MCF 10A (cell line): ENCODE measurements around the gene VPS13A. TPM values are rescaled to one million over a fixed set of nuclear protein-coding genes. Genes with fewer than 3 reads are reported as not detected.

Experiments used
- BruUV-seq: library from RNA; stranded (reverse); fragments of 400-500 nt; replicated peaks from 2 replicates; lab custom pipeline; 2021; lab: Mats Ljungman, UMichigan
- CTCF ChIA-PET: fragments of 300-600 bp; sonication (Branson Sonifier 250); formaldehyde crosslinking; extraction: SDS; loops from one replicate; lab custom pipeline; 2021; ENCODE audit warnings: antibody characterized with exemption, inconsistent platforms; lab: Yijun Ruan, JAX
- POLR2A ChIA-PET: fragments of 300-600, 350-650 bp; sonication (Branson Sonifier 250); formaldehyde crosslinking; extraction: SDS; loops from one replicate; lab custom pipeline; 2020; ENCODE audit warnings: antibody characterized with exemption, inconsistent platforms; lab: Yijun Ruan, JAX
- DNase-seq: peaks from one replicate; pipeline ENCODE4 v3.0.0-alpha.2; 2018; ENCODE audit not compliant: unreplicated experiment
- H3K27ac Mint-ChIP-seq: one replicate; pipeline ENCODE4 v1.8.0; 2022; ENCODE audit warnings: mild to moderate bottlenecking, low read depth, mixed read lengths; ENCODE audit not compliant: unreplicated experiment
- H3K27me3 Mint-ChIP-seq: one replicate; pipeline ENCODE4 v1.8.0; 2022; ENCODE audit warnings: mixed read lengths; ENCODE audit not compliant: insufficient read depth, unreplicated experiment
- H3K36me3 Mint-ChIP-seq: one replicate; pipeline ENCODE4 v1.8.0; 2022; ENCODE audit warnings: mild to moderate bottlenecking, moderate library complexity, mixed read lengths; ENCODE audit not compliant: insufficient read depth, unreplicated experiment
- H3K4me1 Mint-ChIP-seq: one replicate; pipeline ENCODE4 v1.8.0; 2022; ENCODE audit warnings: mixed read lengths; ENCODE audit not compliant: insufficient read depth, unreplicated experiment
- H3K4me3 Mint-ChIP-seq: one replicate; pipeline ENCODE4 v1.8.0; 2022; ENCODE audit warnings: mild to moderate bottlenecking, moderate library complexity, mixed read lengths; ENCODE audit not compliant: unreplicated experiment
- H3K9me3 Mint-ChIP-seq: one replicate; pipeline ENCODE4 v1.8.0; 2022; ENCODE audit warnings: mixed read lengths; ENCODE audit not compliant: unreplicated experiment
- intact Hi-C: fragments of 100-400 bp; cut with micrococcal nuclease; formaldehyde crosslinking; loops from 2 replicates; pipeline ENCODE4 v1.14.1; 2022
- total RNA-seq: library from RNA; stranded (reverse); gene quantifications from 2 replicates; pipeline ENCODE4 v1.2.3, GENCODE V29; 2022
- TF ChIP-seq, protein P1 (sequence below): fragments of 200-600 bp; IDR thresholded peaks from one replicate; pipeline ENCODE4 v1.8.0; 2022; ENCODE audit warnings: antibody characterized with exemption, mild to moderate bottlenecking; ENCODE audit not compliant: unreplicated experiment

The VPS13A gene
- total RNA-seq, 1 experiment from 2014 or later = 29.6 TPM

DNA sequence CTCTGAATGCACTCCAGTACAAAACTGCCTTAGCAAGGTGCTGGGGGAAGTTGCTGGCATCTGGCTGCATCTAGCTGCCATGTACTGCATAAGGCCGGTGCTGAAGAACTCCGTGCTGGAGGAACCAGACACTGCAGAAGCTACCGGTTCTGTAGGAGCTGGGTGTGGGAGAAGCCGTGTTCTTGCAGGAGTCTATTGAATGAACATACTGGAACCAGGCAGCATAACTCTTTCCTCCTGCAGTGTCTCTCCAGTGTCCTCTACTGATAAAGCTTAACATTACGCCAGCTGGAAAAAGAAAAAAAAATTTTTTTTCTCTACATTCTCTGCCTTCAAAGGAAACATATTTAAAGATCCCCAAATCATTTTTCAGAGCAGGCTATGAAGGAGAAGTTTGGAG is 38.5 kb downstream of the VPS13A start:
- no peak overlapping the region for H3K27ac Mint-ChIP-seq
- no peak for DNase-seq
- CTCF ChIA-PET = interaction anchor here (0.6 to 4.3 kb wide), 12 partner anchors 10 to 1024 kb away, joined by 3 to 46 read pairs (median 5); partner anchors contain the start of gene VPS13A
- intact Hi-C loops = loop anchor here (5.0 kb wide), 1 partner anchor 39 kb away; the partner anchor contains the start of gene VPS13A
- no peaks in the 10 kb centered on the region for H3K27me3 Mint-ChIP-seq
- peaks cover 32% of the 10 kb centered on the region for H3K4me1 Mint-ChIP-seq
- POLR2A ChIA-PET = interaction anchor here (0.6 to 3.6 kb wide), 5 partner anchors 11 to 57 kb away, joined by 3 to 13 read pairs (median 3); no protein-coding TSS in a partner anchor
- TF ChIP-seq, protein P1, sequence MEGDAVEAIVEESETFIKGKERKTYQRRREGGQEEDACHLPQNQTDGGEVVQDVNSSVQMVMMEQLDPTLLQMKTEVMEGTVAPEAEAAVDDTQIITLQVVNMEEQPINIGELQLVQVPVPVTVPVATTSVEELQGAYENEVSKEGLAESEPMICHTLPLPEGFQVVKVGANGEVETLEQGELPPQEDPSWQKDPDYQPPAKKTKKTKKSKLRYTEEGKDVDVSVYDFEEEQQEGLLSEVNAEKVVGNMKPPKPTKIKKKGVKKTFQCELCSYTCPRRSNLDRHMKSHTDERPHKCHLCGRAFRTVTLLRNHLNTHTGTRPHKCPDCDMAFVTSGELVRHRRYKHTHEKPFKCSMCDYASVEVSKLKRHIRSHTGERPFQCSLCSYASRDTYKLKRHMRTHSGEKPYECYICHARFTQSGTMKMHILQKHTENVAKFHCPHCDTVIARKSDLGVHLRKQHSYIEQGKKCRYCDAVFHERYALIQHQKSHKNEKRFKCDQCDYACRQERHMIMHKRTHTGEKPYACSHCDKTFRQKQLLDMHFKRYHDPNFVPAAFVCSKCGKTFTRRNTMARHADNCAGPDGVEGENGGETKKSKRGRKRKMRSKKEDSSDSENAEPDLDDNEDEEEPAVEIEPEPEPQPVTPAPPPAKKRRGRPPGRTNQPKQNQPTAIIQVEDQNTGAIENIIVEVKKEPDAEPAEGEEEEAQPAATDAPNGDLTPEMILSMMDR = no peak
- H3K4me3 Mint-ChIP-seq = no peak overlapping the region
- BruUV-seq = no TSS peak
- H3K9me3 Mint-ChIP-seq = no peaks in the 10 kb centered on the region
- H3K36me3 Mint-ChIP-seq = peaks cover 5% of the 10 kb centered on the region

DNA sequence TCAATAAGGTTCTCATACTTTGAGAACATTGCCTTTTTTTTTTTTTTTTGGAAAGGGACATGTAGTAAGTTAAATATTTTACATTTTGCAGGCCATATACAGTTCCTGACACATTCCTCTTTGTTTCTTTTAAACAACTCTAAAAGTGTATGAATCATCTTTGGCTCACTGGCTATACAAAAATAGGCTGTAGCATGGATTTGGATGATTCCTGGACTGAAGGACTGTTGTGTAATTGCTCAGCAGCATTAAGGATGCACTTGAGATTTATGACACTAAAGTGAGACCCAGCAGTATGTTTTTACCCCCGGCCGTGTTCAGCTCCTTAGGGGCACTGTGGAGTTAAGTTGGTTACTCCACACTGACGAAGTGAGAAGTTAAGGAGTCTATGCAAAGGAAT is 41.3 kb downstream of the VPS13A start:
- Mint-ChIP-seq H3K4me3 (peak overlapping the region; percentile 53), H3K27ac (peak overlapping the region; percentile 77), H3K36me3 (peaks cover 20% of the 10 kb centered on the region), H3K4me1 (peaks cover 32% of the 10 kb centered on the region), H3K9me3 (no peaks in the 10 kb centered on the region), H3K27me3 (no peaks in the 10 kb centered on the region)
- TF ChIP-seq, protein P1 = no peak
- ChIA-PET POLR2A (interaction anchor here (0.6 to 3.6 kb wide), 3 partner anchors 19 to 87 kb away, joined by 3 to 13 read pairs (median 7); no protein-coding TSS in a partner anchor), CTCF (interaction anchor here (0.6 to 4.3 kb wide), 2 partner anchors 15 to 52 kb away, joined by 5 to 46 read pairs; no protein-coding TSS in a partner anchor)
- intact Hi-C loops = loop anchor here (5.0 kb wide), 1 partner anchor 41 kb away; the partner anchor contains the start of gene VPS13A
- peak; percentile 67 for DNase-seq
- no TSS peak for BruUV-seq

DNA sequence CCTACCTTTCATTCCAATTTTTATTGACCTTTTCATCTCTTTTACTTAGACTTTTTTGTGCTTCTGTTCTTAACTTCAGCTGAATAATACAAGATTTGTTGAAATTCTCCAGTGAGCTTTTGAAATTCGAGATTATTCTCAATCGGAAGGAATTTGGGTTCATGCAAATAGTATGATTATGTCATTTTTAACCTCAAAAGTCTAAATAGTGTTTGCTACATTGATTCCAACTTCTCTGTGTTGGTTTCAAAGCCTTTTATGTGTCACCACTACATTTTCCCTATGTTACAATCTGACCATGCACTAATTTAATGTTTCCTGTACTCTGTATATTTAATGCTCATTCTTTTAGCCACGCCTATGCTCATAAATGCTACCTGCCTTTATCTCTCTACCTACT is 44.1 kb downstream of the VPS13A start:
- H3K27ac Mint-ChIP-seq = no peak overlapping the region
- CTCF ChIA-PET = no interaction called here

DNA sequence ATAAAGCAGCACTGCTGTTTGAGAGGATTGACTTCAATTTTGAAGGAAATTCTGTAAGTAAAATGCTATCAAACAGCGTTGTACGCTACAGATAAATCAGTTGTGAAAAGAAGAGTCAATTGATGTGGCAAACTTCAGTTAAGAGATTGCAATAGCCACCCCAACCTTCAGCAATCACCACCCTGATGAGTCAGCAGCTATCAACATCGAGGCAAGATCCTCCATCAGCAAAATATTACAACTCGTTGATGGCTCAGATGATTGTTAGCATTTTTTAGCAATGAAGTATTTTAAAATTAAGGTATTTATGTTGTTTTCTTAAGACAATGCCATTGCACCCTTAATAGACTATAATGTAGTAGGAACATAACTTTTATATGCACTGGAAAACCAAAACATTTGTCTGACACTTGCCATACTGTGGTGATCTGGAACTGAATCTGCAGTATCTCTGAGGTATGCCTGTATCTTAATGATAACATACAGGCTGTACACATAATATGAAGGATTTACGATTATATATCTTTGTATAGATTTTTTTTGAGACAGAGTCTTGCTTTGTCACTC is 47.5 kb downstream of the VPS13A start:
- intact Hi-C loops = no loop called here

More for the DNA sequence above, 44.1 kb downstream of the VPS13A start:
- intact Hi-C loops = no loop called here
- Mint-ChIP-seq H3K4me1 (peaks cover 37% of the 10 kb centered on the region), H3K36me3 (peaks cover 19% of the 10 kb centered on the region), H3K4me3 (no peak overlapping the region), H3K9me3 (no peaks in the 10 kb centered on the region), H3K27me3 (no peaks in the 10 kb centered on the region)
- BruUV-seq = no TSS peak
- TF ChIP-seq, protein P1 = no peak
- DNase-seq = no peak
- POLR2A ChIA-PET = no interaction called here

More for the DNA sequence above, 47.5 kb downstream of the VPS13A start:
- TF ChIP-seq, protein P1 = no peak
- H3K9me3 Mint-ChIP-seq = no peaks in the 10 kb centered on the region
- CTCF ChIA-PET = interaction anchor here (1.5 kb wide), 1 partner anchor 48 kb away, joined by 4 read pairs; the partner anchor contains the start of gene VPS13A
- no peak overlapping the region for H3K4me3 Mint-ChIP-seq
- POLR2A ChIA-PET = interaction anchor here (1.4 kb wide), 1 partner anchor 11 kb away, joined by 6 read pairs; no protein-coding TSS in a partner anchor
- no peaks in the 10 kb centered on the region for H3K27me3 Mint-ChIP-seq
- peak; percentile 28 for DNase-seq
- no TSS peak for BruUV-seq
- H3K36me3 Mint-ChIP-seq = peaks cover 30% of the 10 kb centered on the region
- no peak overlapping the region for H3K27ac Mint-ChIP-seq
- peaks cover 10% of the 10 kb centered on the region for H3K4me1 Mint-ChIP-seq
